T-helper 22 cell (primary cell): ENCODE data around the gene RAB28.

Source experiments
- DNase-seq: peaks from one replicate; pipeline ENCODE4 v3.0.0-alpha.2; 2020; ENCODE audit warnings: low read depth

RAB28 gene

DNA sequence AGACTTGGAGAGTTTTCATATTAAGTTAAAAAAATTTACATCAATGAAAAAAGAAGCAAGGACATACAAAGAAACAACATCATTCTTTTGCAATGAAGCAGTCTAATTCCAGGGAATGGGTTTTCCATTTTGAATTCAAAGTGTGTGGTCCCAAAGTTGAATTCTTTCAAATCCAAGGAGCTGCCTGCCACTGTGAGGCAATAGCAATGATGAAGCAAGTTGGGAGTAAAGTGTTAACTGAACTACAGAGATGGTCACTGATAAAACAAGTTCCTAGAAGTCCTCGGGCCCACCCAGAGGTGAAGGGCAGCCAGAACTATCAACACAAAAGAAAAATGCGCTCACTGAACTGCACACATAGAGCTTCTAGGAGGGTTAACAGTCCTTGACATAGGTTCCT, 115.9 kb downstream of the RAB28 start:
- no peak for DNase-seq

DNA sequence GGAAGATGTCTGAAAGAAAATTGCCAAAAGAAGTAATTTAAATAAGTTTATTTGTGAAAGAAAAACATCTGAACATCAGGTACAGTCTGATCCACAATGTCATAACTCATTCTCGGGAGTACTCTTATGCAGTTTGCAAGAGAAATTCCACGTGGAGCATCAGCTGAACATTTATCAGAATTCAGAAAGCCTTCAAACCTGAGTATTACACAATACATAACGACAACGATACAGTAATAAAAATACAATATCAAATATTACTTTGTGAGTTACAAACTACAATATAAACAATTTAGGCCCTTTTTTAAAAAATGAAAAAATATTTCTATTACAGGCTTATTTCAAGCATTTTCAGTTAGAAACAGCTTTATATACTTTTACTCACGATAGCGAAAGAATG, 116.4 kb downstream of the RAB28 start:
- DNase-seq = no peak

DNA sequence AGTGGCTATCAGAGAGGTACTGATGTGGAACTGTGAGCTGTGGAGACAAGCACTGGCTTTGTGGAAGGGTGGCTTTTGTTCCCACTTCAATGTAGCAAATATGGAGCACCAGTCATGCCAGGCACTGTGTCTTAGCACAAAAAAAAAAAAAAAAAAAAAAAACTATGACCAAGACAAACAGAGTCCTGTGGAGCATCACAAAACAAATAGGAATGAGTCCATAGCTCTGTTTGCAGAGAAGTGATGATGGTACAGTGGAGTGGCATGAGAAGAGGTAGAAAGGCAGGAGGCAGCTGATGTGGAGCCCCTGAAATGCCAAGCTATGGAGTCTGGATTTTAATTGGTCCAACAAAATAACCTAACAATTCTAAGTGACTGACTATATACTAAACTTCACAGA, 116.9 kb downstream of the RAB28 start:
- no peak for DNase-seq

DNA sequence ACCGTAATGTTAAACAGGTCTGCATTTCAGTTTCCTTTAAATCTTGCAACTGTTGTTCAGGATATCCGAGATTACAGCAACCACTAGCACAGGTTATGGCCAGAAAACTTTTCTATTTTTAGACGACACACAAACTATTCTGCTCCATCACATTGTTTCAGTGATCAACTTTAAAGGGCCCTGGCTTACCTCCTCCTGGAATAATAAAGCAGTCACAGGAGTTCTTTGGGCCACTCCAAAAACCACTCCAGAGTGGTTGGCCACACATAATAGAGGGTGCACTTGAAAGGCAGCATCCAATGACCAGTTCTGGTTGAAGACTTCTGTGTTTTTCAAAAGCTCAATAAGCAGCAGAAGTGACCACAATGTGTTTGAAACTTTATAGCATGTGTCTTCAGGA, 118.9 kb downstream of the RAB28 start:
- no peak for DNase-seq

DNA sequence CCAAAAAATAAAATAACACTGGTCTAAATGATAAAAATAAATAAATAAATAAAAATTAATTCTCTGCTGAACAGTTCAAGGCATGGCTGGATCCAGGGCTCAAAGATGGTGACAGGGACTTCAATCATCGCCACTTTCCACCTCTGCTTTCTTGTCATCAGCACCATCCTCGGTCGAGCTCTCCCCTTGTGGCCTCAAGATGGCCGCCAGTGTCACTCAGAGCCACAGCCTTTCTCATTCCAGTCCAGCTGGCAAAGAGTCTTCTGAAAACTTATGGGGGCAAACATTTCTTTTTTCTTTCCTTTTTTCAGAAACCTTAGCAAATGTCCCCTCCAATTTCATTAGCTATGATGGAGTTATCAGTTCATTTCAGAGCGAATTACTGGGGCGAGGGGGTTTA, 119.5 kb downstream of the RAB28 start:
- no peak for DNase-seq

DNA sequence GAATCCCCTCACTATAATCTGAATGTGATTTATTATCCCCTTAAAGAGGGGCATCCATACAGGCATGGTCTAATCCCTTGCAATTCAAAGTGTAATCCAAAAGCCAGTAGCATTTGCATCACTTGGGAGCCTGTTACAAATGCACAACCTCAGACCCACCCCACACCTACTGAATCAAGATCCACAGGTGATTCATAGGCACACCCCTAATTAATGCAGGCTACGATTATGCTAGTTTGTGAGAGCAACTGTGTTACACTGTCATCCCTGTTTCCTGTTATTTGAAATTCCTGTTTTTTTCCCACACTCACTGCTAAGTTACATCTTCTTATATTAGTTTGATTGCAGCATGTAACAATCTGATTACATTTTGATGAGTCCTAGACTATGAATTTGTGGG, 120.0 kb downstream of the RAB28 start:
- DNase-seq = no peak

DNA sequence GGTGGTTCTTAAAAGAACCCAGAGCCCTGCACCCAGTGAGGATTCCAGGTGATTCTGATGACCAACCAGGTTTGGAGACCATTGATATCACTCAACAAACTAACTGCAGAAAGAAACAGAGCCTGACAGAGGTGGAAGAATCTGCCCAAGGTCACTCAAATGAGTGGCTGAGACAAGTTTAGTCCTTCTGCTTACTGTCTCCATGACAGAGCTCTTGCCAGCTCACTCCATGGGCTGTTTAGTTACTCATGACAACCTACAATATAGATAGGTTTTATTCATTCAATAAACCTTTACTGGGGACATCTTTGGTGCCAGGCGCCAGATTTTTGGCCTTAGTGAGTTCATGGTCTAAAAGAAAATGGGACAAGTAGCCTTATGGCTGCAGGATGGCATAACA, 124.3 kb downstream of the RAB28 start:
- no peak for DNase-seq

DNA sequence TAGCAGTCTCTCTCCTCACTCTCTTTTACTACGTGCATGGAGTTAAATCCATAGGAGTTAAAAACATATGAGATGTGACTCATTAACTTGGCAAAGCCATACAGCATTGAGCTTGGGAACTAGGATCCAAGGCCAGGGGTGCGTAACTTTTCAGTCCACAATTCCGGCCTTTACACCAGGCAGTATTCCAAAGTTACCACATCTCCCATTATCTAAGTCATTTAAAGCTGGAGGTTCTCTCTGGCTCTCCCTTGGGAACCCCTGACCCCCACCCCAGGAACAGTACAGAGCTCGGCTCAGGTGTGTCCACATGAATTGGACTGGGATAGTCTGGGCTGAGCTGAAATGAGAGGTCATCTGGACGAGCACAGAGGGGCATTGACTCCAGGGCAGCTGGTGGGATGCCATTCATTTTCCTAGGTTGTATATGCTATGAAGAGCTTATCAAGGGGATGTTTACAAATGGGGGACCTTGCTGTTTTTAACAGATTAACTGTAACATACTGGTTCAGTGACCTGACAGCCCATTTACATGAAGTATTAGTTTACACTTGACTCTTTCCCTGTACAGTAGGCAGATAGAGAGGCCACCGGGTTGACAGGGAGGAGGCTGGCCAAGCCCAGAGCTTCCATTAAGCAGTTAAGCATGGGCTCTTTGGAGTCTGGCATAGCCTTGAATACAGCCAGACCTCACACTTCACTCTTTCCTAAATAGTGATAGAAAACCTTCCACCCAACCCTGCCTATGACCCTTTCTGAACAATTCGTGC, 128.8 kb downstream of the RAB28 start:
- DNase-seq = no peak

DNA sequence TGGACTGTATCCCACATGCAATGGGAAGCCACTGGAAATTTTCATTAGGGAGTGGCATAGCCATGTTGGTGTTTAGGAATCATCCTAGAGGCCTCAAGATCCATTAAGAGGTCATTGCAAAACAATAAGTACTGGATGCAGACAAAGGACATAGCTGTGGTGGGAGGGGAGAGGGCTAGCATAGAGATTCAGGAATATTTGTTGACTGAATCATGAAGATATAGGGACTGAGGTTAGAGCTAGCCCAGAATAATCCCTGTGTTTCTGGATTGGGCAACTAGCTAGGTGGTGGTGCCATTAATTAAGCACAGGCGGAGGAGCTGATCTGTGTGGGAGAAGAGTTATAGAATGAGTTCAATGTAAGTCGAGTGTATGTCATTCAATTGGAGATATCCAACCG, 135.0 kb downstream of the RAB28 start:
- DNase-seq = no peak

DNA sequence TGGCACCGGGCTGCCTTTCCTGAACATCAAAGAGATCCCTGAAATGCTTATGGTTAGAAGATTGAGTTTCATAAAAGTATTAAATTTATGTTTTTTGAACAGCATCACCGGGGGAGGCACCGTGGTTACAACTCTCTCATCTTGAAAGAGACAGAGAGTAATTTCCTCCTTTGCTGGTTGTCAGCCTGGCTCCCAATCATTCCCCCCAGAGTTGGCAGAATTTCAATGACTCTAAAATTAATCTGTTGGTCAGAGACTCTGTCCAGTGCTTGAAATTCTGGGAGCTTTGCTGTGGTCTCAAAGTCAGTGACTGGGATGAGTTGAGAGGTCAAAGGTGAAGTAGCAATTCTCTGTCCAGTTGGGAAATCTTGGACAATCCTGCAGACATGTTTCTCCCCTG, 135.9 kb downstream of the RAB28 start:
- no peak for DNase-seq

DNA sequence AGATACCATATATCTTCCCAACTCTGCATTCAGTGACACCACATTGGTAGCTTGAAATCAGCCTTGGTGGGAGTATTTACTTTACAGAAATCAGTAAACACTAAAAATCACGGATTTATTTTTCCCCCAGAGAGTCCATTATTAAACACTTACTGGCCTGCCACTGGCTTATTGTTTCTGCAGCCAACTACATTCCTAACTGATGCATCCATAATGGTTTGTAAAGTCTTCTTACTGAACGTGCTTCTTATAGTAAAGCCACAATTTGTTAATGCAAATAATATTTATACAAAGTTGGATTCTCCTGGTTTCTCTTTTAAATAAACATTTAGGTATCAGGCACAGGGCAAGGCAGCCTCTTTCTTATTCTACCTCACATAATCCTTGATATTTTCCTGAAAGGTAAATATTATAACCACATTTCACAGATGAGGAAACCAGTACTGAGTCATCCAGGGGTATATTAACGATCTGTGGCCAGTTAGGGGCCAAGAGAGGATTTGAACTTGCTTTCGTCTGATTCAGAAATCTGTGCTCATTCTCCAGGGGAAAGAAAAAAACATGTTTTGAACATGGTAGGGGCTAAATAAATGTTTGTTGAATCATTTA, 136.5 kb downstream of the RAB28 start:
- DNase-seq = no peak

DNA sequence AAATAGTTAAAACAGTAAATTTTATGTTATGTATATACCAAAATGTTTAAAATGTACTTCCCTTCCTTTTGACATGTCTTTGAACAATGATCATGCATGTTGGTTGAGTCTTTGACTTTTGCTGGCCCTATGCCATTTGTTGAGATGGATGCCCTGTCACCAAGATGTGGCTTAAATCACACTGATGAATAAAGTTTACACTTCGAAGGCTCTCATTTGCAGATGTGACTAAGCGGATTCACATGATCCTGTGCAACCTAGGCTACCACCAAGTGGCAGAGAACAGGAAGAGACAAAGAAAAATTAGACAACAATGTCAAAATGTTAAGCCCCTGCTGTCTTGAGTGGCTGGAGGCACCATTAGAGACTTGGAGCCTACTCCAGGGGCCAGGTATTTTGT, 139.9 kb downstream of the RAB28 start:
- no peak for DNase-seq

DNA sequence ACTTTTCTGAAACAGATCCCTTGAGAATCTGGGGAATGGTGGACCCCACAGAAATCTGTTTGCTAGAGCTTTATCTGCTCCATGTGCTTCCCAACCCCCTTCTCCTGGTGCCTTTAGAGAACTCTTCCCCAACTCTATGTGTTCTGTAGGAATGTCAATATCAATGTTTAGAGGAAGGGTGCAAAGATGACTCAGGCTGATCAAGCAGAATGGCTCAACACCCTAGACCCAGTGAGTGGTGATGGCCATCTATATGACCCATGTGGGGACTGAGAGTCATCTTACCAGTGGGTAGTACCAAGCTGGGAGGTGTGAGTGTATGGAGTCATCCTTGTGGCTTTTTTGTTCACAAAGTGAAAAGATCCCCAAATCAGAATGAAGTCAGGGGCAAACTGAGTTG, 143.5 kb downstream of the RAB28 start:
- no peak for DNase-seq

DNA sequence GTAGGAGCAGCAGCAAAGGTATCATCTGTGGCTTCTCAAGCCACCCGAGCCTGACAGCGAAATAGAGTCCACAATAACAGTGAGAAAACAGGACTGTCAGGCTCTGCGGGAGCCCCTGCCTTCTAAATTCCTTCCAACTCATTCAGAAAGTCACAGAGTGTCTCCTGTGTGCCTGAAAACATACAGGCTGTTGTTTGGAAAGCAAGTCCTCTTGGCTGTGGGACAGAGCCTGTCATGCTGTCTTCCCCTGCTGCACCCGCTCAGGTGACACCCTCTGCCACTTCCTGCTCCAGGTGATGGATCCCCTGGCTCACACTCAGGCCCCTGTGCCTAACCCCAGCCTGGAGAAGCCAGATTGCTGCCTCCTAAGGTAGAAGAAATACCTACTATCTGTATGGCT, 152.3 kb downstream of the RAB28 start:
- no peak for DNase-seq

DNA sequence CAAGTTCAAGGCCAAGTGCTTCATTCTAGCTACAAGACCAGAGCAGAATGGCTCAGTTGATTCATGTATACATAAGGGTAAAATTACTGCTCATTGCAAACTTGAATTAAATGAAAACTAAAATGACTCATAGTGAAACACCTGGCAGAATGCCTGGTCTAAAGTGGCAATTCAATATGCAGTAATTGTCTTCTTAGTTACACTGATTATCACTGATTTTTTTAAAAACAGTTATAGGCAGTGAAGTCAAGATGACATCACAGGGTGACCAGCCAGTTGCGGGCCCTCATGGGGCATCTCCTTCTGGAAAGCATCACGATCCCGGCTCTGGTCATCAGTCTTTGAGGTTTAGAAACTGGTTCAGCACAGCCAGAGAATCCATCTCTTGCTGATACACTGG, 154.2 kb downstream of the RAB28 start:
- no peak for DNase-seq

DNA sequence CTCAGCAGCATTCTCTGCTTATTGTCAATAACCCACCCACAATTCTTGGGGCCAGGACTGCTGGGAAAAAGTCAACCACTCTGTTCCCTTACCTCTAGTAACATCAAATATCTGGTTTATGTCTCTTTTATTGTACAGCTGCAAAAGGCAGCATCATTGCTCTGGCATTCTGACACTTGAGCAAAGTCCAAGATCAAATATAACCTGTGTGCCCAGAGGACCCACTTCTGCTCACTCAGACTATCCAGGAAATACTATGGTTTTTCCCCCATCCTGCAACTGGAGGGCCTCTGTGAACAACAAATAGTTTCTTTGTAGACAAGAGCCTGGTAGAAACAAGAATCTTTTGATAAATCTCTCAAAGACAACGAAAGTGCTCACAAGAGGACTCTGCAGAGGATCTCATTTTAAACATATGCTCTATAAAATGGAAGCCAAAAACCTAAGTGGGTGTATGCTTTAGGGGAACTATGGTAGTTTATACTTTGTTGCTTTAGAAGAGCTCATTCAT, 154.7 kb downstream of the RAB28 start:
- DNase-seq = no peak

DNA sequence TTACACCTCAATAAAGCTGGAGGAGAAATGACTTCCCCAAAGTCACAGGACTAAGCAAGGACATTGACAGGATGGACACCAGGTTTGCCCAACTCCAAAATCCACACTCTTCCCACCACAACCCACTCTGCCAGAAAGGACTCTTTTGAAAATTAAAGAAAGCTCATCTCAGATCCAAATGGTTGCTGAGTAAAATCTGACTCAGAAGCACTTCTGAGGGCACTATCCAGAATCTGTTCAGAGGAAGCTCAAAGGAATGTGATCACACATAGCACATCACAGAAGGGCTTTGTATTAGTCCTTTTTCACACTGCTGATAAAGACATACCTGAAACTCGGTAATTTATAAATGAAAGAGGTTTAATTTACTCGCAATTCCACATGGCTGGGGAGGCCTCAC, 155.5 kb downstream of the RAB28 start:
- DNase-seq = no peak

DNA sequence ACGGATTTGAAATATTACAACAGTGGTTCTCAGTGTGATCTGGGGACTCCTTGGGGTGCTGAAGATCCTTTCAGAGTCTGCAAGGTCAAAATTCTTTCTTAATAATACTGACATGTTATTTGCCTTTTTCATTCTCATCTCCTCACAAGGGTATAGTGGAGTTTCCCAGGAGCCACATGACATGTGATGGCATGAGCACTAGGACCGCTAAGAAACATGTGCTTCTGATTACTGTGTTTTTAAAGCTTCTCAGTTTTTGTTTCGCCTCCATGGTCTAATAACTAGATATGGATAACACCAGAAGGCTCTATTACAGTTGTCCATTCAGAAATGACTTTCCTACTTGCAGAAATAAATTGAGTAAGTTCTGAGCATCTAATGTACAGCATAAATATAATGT, 156.1 kb downstream of the RAB28 start:
- DNase-seq = no peak

DNA sequence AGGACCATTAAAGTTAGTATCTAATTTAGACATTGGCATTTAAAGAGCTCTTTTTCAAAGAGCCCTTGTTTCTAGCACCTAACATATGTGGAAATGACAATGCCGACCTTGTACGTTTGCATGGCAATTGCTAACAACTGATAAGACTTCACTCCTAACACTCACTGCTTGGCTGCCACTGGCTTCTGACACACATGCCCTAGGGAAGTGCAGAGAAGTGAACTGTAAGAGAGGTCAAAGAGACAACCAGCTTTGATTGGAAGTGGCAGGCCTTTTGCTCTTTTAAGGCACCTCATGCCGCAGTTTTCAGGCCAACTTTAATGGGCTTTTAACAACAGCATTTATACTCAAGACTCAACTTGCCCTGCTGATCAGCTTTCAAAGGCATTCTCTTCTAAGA, 158.4 kb downstream of the RAB28 start:
- DNase-seq = no peak

DNA sequence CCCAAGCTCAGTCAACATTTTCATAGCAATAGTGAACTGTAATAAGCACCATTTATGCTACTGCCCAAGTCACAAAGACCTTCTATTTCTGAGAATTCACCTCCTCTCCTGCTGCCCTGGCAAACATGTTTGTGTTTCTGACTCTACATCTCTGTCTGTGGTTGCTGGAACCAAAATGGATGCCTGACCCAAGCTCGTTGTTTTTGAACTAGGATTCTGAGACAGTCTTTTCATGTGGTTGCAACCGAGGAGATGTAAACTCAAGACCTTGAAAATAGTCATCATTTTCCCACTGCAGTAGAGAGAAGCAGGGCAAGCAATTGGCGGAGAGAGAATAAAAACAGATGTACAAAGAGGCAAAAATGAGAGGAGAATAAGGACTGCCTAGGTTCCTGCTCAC, 160.2 kb downstream of the RAB28 start:
- no peak for DNase-seq

DNA sequence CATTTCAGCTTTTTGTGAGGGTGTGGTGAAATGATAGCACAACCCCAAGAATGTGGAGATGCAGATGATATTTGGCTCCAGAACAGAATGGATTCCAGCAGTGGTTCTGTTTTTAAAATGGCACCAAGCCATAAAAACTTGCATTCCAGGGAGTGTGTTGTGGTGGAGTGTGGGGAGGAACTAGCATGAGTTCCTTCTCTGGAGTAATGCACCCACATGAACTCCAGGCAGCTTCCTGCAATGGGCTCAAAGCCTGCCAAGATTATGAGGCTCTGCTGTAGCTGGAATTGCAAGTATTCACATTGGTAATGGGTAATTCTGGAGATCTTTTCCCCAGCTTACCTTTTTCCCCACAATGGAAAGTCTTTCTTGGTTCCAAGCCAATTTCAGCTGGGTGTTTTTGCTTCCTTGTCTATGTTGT, 161.4 kb downstream of the RAB28 start:
- no peak for DNase-seq
